ENCODE data around the gene TREH. TPM values are rescaled to one million over a fixed set of nuclear protein-coding genes. Genes with fewer than 3 reads are reported as not detected.

Gene TREH
- total RNA-seq, 2 experiments from 2014 or later, result not detected

- no peak for DNase-seq (ENCODE audit: low spot score)
- TF ChIP-seq CTCF (conservative IDR thresholded peaks at IDR 0.05; ENCODE audit: low read length) (no peak), EZH2phosphoT487 (IDR thresholded peaks at IDR 0.05; ENCODE audit: borderline replicate concordance, low read depth, low read length) (no peak)
- H3K36me3 ChIP-seq (ENCODE audit: insufficient read depth, low read length), result no peaks in the 10 kb centered on the region
- no peak overlapping the region for H2AFZ ChIP-seq (ENCODE audit: low read length)
- no peaks in the 10 kb centered on the region for H3K79me2 ChIP-seq (ENCODE audit: insufficient read depth, low read depth, low read length)
- POLR2A ChIA-PET, result no interaction called here
- H3K4me1 ChIP-seq (ENCODE audit: insufficient read depth, low read length, poor library complexity, severe bottlenecking), result no peaks in the 10 kb centered on the region
- CTCF ChIA-PET (ENCODE audit: unreplicated experiment), result interaction anchor here (0.5 kb wide), 1 partner anchor 19 kb away, joined by 3 read pairs; no protein-coding TSS in a partner anchor
- no peaks in the 10 kb centered on the region for H4K20me1 ChIP-seq (ENCODE audit: insufficient read depth, low read length)
- H3K9me2 ChIP-seq (ENCODE audit: insufficient read depth, low read length), result no peaks in the 10 kb centered on the region
- intact Hi-C loops (cut with micrococcal nuclease; ENCODE audit: unreplicated experiment), result no loop called here
- no peak overlapping the region for H3K27ac ChIP-seq (ENCODE audit: low read depth, low read length, poor library complexity, severe bottlenecking)
- no peak overlapping the region for H3K4me2 ChIP-seq (ENCODE audit: low read length)
- H3K9me3 ChIP-seq (ENCODE audit: low read length), result no peaks in the 10 kb centered on the region
- BruUV-seq (replicated peaks), result no TSS peak
- no peak overlapping the region for H3K4me3 ChIP-seq (ENCODE audit: low read depth, low read length, poor library complexity, severe bottlenecking)
These were observed 37.9 kb downstream of the TREH start for GRCh38 chr11:118641397-118642019.

- no peak for DNase-seq (ENCODE audit: low spot score)
- POLR2A ChIA-PET, result interaction anchor here (0.5 kb wide), 2 partner anchors 34 to 326 kb away, joined by 3 read pairs; no protein-coding TSS in a partner anchor
- BruUV-seq (replicated peaks), result no TSS peak
These were observed 38.9 kb downstream of the TREH start for GRCh38 chr11:118640332-118641154.

More at GRCh38 chr11:118640332-118641154, 38.9 kb downstream of the TREH start:
- Histone ChIP-seq H3K4me3 (ENCODE audit: low read depth, low read length, poor library complexity, severe bottlenecking) (no peak overlapping the region), H4K20me1 (ENCODE audit: insufficient read depth, low read length) (no peaks in the 10 kb centered on the region), H3K36me3 (ENCODE audit: insufficient read depth, low read length) (no peaks in the 10 kb centered on the region), H2AFZ (ENCODE audit: low read length) (no peak overlapping the region), H3K79me2 (ENCODE audit: insufficient read depth, low read depth, low read length) (no peaks in the 10 kb centered on the region), H3K4me1 (ENCODE audit: insufficient read depth, low read length, poor library complexity, severe bottlenecking) (no peaks in the 10 kb centered on the region), H3K4me2 (ENCODE audit: low read length) (no peak overlapping the region), H3K9me3 (ENCODE audit: low read length) (no peaks in the 10 kb centered on the region), H3K27ac (ENCODE audit: low read depth, low read length, poor library complexity, severe bottlenecking) (no peak overlapping the region), H3K9me2 (ENCODE audit: insufficient read depth, low read length) (no peaks in the 10 kb centered on the region)
- intact Hi-C loops (cut with micrococcal nuclease; ENCODE audit: unreplicated experiment), result no loop called here
- CTCF ChIA-PET (ENCODE audit: unreplicated experiment), result interaction anchor here (0.5 kb wide), 1 partner anchor 20 kb away, joined by 3 read pairs; no protein-coding TSS in a partner anchor
- no peak for TF ChIP-seq EZH2phosphoT487 (IDR thresholded peaks at IDR 0.05; ENCODE audit: borderline replicate concordance, low read depth, low read length)
- no peak for TF ChIP-seq CTCF (conservative IDR thresholded peaks at IDR 0.05; ENCODE audit: low read length)
